ENCODE data around the gene TRIM27.
"Not testable (repeated sequence)": the region's sequence is repeated elsewhere in the genome, so short reads cannot be mapped to it uniquely, and the experiment has no call there.

TRIM27 gene

DNA sequence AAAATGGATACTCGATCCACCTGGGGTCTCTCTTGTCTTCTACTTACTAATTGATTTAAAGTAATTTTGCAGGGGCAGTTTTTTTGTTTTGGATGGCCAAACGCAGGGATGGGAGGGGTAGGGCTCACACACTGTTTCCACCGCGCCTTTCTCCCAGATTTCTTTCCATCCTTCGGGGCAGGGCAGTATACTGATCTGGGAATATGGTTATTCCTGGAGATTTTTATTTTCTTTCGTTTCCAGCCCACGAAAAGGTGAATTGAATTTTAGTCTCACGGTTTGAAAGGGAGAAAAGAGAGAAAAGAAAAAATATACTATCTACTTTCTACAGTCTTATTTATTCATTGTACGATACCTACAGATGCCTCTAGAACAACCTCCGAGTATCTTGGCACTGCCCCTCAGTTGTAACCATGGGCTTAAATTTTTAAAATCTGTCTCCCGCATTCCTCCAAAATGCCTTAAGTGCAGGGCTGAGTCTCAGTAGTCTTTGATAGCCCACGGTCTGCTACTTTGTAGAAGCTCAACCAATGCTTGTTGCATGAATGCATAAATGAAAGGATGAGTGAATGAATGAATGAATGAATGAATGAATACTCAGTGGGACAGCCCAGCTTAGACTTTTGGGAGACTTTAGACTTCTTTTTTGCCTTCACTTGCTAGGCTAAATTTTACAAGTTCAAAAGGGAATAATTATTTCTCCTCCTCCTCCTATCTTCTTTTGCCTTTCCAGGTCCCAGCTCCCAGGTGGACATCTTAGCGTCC lies 18.1 kb upstream of the TRIM27 start:
- DNase-seq: no peak

DNA sequence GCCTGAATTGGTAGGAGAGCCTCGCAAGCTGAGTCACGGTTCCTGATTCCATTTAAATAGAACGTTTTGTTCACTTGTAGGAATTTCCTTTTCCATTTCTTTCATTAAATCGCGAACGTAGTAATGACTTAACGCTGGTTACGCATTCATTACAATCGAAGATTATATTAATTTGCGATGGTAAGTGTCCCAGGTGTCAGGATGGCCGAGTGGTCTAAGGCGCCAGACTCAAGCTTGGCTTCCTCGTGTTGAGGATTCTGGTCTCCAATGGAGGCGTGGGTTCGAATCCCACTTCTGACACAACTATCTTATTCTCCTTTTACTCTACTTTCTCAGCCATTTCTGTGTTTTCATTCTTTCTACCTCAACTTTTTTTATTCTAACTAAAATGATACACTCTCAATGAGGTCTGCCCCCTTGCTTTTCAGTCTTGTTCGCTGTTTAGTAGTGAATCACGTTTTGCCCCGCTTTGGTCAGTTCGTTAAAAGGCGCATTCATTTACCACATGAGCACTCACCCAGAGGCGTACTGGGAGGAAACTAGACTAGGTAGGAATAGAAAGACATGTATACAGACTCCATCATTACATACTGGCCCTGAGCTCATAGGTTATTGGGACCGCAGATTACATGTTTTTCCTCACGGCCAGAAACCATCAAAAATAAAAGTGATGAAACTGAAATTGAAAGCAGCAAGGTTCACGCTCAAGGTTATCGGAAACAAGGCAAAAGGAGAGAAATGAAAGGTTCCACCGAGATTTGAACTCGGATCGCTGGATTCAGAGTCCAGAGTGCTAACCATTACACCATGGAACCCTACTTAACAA lies 17.3 kb upstream of the TRIM27 start:
- peak; percentile 19 to 26 for DNase-seq

DNA sequence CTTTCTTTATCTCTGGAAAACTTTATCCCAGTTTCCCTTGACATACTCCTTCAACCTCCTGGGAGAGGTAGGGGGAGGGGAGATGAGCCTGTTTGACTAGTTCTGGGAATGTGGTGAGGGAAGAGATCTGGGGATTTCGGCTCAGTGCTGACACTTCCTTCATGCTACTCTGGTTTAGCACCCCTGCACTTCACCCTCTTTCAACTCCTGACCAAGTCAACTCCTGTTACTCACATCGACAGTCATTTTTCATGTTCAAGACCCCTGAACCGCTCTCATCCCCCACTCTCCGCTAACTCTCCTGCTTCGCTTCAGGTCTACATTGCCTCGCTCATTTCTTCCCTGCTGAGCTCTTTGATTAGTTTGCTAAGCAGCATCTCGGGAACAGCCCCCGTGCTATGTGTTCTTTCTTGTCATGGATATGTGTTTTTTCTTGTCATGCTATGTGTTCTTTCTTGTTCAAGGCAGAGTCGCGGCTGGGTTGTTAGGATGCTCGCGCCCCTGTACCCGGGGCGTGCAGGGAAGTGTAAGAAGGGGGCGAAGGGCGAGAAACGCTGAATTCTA lies 16.6 kb upstream of the TRIM27 start:
- no peak for DNase-seq

DNA sequence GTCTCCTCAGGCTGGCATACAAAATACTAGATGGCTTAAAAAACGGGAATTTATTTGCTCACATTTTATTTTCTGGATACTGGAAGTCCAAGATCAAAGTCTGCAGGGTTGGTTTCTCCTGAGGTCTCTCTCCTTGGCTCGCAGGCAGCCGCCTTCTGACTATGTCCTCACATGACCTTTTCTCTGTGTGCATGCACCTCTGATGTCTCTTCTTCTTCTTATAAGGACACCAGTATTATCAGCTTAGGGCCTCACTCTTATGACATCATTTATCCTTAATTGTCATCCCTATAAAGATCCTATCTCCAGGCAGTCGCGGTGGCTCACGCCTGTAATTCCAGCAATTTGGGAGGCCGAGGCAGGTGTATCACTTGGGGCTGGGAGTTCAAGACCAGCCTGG lies 9.3 kb upstream of the TRIM27 start:
- no peak for DNase-seq

DNA sequence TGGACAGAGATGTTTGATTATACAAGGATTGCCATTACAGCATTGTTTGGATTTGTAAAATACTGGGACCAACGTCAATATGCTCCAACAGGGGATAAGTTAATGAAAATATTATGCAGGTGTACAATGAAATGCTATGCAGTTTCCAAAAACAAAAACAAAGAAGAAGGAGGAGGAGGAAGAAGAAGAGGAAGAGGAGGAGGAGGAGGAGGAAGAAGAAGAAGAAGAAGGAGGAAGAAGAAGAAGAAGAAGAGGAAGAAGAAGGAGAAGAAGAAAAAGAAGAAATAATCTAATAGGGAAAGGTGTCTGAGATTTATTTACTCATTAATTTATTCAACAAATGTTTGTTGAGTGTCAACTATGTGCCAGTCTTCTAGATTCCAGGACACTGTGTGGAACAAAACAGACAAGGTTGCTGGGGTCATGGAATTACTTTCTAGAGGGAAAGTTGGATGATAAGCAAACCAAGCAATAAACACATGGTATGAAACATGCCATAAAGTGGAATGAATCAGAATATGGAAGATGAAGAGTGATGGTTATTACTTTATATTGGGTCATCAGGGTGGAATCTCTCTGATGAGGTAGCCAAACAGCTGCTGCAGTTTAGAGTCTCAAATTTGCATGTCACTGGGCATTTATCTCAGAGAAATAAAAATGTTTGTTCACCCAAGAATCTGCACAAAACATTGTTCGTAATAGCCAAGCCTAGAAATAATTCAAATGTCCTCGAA lies 6.3 kb upstream of the TRIM27 start:
- no peak for DNase-seq

DNA sequence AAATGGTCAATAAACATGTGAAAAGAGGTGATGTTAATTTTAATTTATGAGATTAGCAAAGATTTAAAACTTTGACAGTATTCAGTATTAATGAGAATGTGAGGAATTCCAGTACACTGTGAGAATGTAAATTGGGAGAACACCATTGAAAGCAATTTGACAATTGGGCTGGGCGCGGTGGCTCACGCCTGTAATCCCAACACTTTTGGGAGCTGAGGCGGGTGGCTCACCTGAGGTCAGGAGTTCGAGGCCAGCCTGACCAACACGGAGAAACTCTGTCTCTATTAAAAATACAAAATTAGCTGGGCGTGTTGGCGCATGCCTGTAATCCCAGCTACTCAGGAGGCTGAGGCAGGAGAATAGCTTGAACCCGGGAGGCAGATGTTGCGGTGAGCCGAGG lies 5.6 kb upstream of the TRIM27 start:
- DNase-seq: not testable (repeated sequence)

DNA sequence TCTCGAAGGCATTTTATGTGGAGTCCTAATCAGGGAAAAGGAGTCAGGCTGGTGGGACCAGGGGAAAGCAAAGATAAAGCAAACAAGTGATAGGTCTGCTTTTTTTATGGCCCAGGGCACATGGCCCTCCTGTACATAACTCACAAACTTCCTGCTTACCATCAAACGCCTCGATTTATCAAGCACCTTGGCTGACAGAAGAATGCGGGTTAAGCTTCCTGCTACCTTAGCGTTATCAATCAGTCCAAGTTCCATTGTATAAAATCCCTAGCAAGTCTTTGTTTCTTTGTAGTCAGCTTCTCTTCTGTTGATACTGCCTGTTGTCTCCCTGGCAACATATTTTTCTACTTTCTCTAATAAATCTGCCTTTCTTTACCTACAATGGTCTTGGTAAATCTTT lies 4.1 kb upstream of the TRIM27 start:
- no peak for DNase-seq

DNA sequence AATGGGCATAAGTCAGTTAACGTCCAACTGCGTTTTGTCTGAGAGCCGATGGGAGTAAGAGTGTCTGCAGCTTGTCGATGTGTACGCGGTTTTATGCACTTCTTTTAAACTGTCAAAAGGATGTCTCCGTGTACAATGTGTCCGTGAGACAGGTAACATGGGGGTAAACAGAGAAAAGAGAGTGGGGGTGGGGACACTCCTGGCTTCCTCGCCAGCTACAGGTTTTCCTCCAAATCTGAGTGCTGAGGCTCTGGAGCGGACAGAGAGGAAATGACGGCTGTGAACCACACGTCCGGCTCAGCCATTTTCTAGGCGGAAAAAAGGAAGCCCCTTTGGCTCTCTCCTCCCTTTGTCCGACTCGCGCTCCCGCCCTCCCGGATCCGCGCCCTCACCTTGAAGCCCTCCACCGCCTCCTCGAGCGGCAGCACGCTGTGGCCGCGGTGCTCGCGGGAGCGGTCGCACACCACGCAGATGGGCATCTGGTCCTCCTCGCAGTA lies 916 bp downstream of the TRIM27 start:
- DNase-seq: peak; percentile 72 to 80

DNA sequence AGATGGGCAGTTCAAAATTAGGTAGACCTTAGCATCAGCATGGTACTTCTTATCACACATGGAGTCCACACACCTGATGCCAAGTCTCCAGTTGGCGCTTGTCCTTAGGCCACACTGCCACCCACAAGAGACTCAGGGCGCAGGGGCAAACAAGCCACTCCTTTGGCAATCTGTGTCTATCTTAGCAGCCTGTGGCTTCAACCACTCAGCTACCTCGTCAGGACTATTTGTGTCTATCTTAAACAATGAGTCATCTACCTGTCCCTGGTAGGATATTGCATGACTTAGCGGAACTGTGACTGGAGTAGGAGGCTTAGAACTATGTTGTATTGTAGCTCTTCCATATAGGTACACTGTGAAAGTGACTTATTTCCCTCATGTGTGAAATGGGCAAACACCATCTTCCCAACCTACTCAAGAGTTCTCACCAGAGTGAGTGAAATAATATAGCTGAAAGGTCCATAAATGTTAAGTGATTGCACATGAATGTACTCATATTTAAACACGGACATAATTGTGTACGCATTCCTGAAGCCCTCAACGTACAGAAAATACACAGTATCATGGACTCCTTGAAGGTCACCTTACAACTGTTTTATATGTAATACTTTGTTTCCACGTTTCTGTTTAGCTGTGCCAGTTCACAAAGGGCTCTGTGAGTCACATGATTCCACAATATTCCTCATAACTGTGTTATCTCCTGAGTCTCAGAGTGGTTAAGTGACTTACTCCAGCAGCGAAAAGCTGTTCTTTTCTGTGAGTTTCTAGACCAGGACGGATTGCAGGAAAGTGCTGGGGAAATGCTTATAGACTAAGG lies 1.6 kb downstream of the TRIM27 start:
- DNase-seq: no peak

DNA sequence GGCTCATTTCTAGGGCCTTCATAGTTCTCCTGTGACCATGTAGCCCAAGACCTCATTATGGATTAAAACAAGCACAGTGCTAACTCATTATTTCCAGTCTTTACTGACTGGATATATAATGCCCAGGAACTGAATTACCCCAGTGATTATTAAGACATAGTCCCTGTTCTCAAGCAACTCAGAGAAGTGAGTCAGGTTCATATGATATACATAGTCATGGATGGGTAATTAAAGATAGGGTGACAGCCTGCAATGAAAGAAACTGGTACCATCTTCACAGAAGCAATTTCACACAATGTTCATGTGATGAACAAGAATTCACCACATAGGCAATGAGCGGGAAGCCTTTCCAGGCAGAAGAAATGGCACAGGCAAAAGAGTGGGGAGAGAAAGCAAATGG lies 3.5 kb downstream of the TRIM27 start:
- DNase-seq: no peak

DNA sequence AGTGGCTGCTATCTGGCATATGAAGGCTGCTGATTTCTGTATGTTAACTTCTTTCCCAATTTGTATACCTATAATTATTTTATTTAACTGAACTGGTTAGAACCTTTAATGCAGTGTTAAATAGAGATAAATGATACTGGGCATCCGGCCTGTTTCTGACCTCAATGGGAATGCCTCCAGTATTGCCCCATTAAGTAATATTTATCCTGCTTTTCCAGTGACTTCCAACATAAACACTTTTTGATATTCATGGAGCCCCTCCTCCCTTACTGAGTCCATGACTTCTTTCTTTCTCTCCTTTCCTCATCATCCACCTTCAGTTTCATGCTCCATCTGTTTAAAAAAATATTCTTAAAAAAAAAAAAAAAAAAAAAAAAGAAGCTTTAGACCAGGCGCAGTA lies 8.8 kb downstream of the TRIM27 start:
- DNase-seq: no peak

DNA sequence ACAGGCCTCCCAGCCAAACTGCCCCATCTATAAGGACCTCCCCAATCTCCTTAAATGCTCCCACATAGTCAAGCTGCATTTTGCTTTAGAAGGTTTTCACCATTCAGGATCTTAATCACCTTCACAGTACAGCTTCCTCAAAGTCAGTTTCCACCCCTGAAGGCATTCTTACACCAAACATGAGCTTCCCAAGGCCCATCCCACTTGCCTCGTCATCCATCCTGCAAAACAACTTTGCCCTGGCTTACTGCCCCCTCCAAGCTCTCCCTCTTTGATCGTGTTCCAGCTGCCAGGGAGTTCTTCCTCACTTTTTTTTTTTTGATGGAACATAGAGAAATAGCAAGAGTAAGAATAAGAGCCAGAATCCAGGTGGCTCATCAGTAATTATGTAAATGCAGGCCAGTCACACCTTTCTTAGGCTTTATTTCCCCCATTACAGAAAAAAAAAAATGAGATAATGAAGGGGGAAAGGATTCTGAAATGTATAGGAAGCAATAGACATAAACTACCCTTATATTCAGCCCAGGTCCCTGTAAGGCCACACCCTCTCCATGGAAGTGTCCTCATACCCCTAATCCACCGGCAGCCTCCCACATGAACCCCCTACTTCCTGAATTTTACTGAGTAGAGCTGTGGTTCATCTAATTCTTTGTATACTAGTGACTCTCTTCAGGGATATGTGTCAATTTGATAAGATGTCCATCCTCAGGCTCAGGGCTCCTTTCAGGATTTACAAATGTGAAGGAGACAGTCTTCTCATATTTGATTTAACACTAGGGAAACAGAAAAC lies 12.7 kb downstream of the TRIM27 start:
- no peak for DNase-seq

DNA sequence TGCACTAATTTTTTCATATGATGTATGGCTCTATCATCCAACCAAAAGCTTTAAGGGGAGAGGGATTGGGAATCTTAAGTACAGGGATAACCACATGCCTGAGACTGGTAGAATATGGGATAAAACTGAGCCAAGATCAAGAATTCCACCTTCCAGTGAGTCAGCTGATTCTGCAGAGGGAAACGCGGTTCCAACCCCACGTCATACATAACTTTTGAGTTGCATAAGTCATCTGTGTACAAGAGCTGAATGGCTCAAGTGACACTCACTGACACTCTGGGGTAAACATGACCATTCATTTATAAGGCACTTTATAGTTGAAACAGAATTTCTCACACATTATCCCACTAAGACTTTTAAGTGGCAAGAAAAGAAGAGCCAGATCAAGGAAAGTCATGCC lies 16.4 kb downstream of the TRIM27 start:
- DNase-seq: no peak

DNA sequence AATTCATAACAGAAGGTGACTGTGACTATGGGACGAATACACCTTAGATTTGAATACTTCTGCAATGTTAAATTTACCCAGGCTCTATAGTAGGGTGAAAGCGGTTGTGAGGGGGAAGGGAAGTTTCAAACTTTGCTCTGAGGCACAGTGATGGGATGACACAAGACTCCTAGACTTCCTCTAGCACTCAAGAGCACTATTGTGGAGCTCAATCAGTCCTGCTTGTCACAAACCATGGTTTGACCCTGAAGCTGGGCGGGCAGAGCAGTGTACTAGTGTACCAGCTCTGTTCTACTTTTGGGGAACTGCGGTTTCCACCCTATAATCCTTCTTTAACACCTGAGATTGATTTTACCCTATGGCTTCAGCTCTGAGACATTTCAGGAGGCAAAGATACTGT lies 17.1 kb downstream of the TRIM27 start:
- peak; percentile 29 to 36 for DNase-seq

DNA sequence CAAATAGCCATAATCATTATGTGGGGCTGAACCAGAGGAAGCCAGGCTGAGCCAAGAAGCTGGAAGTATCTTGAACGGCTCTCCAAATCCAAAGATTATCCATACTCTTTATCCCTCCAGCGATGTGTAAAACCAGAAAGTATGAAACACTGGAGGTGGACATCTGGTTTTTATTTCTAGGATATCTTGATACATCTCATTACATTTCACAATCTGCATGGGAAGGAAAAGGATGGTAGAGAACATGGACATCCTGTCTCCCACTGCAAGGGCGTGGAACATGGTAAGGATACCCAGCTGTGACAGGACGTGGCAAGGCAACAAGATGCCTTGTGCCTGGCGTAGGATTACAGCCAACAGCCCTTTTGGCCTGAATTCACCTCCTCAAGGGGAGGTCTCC lies 20.1 kb downstream of the TRIM27 start:
- no peak for DNase-seq

DNA sequence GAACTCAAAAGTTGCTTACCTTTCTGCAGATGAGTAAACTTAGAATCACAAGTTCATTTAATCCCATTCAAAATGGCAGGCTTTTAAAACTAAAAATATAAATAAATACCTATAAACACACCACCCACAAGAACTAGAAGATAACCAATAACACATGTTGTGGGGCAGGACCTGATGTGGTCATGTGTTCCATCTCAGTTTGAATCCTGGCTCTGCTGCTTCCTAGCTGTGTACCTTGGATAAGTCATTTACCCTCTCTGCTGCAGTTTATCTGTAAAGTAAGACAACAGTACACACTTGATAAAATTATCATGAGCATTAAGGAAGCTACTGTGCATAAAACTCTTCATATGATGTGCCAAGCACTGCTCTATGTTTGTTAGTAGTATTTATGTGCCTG lies 22.0 kb downstream of the TRIM27 start:
- DNase-seq: no peak

DNA sequence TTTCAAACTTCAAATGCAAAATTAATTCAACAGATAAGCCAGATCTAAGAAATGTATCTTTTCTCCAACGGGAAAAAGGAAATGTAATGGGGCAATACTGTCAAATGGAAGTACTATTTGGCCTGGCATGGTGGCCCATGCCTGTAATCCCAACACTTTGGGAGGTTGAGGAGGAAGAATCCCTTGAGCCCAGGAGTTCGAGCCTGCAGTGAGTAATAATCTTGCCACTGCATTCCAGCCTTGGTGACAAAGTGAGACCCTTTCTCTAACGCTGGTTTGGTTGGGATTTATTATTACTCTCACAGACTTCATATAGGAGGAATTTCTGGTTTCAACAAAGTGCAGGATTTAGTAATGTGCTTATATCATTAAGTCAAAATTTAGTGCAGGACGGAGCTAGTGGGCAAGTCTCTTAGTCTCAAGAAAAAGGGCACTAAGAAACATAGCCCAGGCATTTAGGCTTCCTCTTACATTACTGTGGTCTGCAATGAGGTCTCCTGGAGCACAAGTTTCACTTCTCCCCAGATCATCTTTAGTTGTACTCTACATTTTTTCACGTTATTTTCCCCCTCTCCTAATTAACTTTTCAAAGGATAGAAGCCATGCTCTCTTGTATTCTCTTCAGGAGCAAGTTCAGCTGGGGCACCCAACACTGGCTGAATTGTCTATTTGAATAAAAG lies 23.1 kb downstream of the TRIM27 start:
- no peak for DNase-seq

DNA sequence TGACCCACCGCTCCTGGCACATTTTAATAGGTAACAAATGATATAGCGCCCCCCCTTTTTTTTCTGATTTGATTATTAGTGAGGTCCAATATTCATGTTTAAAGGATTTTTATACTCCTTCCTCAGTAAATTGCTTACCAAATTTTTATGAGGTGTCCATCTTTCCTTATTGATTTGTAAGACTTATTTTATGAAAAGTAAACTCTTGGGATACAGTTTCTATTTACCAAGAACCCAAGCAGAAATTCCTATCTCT lies 25.1 kb downstream of the TRIM27 start:
- DNase-seq: no peak

DNA sequence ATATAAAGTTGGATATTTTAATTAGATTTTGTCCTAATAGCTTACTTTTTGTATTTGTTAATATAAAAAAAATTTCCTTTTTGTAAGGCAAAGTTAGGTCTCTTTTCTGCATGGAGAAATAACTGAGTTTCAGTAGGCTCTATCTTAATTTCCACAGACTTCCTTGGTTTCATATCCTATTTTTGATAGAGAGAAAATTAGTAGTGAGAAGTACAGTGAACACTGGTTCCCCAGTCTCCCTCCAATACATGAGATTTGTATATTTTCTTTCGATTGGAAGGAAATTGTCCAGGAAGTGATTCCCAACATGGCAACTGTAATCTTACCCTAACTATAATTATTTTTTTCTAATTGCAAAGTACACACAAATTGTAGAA lies 26.4 kb downstream of the TRIM27 start:
- no peak for DNase-seq

DNA sequence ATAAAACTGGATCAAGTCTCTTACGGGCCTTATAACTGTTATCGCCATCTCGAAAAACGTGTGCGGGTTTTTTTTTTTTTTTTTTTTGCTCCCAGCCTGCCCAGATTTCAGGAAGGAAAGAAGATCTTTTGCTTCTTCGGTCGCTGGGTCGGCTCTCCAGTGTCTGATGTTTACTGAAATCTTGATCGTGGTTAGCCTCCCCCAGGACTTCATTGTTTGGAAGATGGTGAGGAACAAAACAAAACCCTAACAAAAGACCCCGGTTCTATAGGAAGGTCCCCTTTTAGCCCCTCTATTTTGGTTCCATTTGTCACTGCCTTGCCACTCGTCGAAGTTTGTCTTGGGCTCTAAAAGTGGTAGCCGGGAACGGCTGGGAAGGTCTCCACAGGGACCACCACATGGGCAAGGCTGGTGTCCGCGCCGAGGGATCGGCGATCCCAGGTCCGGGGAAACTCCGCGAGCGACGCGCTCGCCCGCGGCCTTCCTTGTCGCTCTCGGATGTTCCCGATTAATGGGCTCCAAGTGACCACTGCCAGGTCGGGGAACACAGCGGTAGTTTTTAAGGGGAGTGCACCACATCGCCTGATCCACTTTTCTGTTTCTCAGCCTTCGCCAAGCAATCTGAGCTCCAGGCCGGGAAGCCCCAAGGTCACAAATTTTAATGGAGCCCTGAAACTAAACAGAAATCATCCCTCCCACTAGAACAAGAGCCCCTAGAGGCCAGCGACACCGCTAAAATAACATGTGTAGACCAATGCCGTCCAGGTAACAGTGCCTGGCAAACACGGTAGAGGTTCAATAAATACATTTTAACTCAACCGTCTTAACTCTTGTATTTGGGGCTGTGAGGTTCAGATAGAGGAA lies 27.0 kb downstream of the TRIM27 start:
- peak; percentile 82 to 83 for DNase-seq
